NCI-H2196 (cell line): ENCODE data around the gene TPCN2.

Experiments used
- DNase-seq: peaks from one replicate; lab custom pipeline; 2025; ENCODE audit not compliant: unreplicated experiment; lab: John Stamatoyannopoulos, UW

The TPCN2 gene

GRCh38 chr11:69160296-69161116 lies 111.8 kb downstream of the TPCN2 start:
- DNase-seq, result no peak

GRCh38 chr11:69161117-69161407 lies 112.3 kb downstream of the TPCN2 start:
- no peak for DNase-seq

DNA sequence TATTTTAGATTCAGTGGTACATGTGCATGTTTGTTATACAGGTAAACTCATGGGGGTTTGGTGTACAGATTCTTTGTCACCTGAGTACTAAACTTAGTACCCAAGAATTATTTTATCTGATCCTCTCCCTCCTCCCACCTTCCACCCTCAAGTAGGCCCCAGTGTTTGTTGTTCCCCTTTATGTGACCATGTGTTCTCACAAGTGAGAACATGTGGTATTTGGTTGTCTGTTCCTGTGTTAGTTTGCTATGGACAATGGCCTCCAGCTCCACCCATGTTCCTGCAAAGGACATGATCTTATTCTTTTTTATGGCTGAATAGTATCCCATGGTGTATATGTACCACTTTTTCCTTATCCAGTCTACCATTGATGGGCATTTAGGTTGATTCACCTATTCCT lies 113.8 kb downstream of the TPCN2 start:
- no peak for DNase-seq

DNA sequence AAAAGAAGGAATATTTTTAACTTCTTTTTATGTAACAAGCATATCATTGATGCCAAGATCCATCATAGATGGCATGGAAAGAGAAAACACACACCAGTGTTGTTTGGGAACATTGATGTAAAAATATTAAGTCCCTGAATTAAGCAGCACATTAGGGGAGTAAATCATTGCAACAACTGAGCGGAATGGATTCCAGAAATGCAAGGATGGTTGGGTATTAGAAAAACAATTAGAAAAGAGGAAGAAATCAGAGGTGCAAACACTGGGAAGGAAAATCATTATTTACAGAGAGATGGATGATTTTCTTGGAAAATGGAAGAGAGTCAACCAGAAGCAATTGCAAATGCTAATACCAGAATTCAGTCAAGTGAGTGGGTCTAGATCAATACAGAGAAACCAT lies 115.1 kb downstream of the TPCN2 start:
- no peak for DNase-seq

- DNase-seq, result no peak
Observed at GRCh38 chr11:69164824-69165223, 116.1 kb downstream of the TPCN2 start.

GRCh38 chr11:69165775-69166174 lies 117.0 kb downstream of the TPCN2 start:
- DNase-seq, result no peak

- peak; percentile 14 for DNase-seq
Observed at GRCh38 chr11:69166218-69167115, 117.7 kb downstream of the TPCN2 start.

GRCh38 chr11:69167130-69167915 lies 118.6 kb downstream of the TPCN2 start:
- DNase-seq, result no peak

DNA sequence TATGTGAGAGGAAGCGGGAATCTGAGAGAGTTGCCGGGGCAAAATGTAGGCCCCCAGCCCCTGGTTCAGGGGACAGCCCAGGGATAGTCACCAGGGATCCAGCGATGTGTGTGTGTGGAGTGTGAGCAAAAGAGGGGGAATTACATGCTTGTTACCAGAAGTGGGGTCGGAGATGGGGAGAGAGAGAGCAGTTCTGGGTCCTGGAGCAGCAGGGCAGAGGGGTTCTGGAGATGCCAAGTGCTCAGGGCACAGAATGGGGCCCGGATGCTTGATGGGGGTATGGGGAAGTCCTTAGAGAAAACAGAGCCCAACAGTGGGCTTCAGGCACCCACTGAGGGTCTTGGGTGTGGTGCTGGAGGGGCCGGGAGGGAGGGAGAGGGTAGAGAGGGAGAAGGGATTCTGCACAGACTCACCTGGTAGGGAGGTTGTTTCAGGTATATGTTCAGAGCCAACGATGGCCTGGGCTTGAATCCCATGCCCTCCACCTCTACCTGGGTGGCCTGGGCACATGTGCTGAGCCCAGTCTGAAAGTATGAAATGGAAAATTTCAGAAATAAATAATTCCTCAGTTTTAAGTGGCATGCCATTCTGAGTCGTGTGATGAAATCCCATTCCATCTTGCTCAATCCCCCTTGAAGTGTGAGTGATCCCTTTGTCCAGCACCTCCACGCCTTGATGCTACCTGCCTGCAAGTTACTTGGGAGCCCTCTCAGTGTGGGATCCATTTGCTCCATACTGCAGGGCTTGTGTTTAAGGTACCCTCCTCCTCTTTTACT lies 119.4 kb downstream of the TPCN2 start:
- DNase-seq, result no peak

DNA sequence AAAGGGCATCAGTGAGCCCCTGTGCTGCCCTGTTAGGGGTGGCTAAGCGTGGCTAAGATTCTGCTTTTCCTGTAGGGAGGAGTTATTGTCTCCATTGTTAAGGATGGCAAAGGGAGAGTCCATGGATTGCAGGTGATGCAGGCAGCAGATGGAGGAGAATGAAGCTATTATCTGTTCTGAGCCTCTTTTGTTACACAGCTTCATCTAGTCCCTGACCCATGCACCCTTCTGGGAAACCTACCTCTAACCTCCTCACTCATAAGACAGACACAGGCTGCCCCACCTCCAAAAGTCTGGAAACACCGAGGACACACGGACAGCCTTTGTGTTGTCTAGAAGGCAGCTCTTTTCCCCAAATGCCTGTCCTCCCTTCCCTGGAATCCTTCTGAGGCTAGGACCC lies 120.7 kb downstream of the TPCN2 start:
- DNase-seq, result no peak

- no peak for DNase-seq
Observed at GRCh38 chr11:69170704-69171103, 122.0 kb downstream of the TPCN2 start.

DNA sequence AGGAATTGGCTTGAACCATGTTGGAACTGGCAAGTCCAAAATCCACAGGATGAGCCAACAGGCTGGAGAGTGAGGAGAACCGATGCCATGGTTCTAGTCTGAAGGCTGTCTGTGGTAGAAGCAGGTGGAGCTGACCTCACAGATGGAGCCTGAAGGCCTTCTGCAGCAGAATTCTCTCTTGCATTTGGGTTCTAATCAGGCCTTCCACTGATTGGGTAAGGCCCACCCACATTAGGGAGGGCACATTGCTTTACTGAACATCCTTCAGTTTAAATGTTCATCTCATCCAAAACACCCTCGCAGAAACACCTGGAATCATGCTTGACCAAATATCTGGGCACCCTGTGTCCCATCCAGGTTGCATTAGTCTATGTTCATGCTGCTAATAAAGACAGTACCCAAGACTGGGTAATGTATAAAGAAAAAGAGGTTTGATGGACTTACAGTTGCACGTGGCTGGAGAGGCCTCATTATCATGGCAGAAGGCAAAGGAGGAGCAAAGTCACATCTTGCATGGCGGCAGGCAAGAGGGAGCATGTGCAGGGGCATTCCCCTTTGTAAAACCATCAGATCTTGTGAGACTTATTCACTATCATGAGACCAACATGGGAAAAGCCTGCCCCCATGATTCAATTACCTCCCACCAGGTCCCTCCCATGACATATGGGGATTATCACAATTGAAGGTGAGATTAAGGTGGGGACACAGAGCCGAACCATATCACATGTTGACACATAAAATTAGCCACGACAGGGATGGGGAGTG lies 122.9 kb downstream of the TPCN2 start:
- DNase-seq, result no peak

DNA sequence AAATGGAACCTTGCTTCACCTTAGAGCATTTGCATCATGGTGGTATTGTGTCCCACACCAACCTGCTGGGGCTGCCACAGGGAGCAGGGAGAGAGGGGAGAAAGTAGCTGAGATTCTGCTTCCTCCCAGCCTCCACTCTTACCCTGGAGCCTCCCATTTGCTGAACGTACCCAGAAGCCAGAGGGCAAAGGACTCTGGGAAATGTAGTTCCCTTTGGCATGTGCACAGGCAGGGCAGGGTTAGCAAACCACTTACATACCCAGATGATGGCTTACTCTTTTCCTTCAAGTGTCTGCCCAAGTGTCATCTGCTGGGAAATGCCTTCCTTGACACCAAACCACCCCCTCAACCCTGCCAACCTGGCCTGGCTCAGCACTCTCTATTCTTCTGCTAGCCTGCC lies 123.9 kb downstream of the TPCN2 start:
- DNase-seq, result no peak

- DNase-seq, result no peak
Observed at GRCh38 chr11:69173331-69173730, 124.6 kb downstream of the TPCN2 start.

GRCh38 chr11:69173925-69174581 lies 125.3 kb downstream of the TPCN2 start:
- no peak for DNase-seq

DNA sequence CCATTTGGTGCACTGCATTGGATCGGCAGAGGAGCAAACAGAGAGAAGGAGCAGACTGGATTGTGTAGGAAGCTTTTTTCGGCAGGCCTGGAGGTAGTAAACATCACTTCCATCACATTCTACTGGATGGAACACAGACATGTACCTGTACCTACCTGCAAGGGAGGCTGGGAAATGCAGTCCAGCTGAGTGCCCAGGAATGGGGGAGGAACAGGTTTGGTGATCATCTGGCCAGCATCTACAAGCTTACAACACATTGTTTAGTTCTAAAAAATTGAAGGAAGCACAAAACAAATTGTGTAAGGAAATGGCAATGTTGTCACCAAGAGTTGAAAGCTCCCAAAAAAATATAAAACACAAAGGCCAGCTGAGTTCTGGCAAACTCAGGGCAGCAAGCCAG lies 126.1 kb downstream of the TPCN2 start:
- no peak for DNase-seq

DNA sequence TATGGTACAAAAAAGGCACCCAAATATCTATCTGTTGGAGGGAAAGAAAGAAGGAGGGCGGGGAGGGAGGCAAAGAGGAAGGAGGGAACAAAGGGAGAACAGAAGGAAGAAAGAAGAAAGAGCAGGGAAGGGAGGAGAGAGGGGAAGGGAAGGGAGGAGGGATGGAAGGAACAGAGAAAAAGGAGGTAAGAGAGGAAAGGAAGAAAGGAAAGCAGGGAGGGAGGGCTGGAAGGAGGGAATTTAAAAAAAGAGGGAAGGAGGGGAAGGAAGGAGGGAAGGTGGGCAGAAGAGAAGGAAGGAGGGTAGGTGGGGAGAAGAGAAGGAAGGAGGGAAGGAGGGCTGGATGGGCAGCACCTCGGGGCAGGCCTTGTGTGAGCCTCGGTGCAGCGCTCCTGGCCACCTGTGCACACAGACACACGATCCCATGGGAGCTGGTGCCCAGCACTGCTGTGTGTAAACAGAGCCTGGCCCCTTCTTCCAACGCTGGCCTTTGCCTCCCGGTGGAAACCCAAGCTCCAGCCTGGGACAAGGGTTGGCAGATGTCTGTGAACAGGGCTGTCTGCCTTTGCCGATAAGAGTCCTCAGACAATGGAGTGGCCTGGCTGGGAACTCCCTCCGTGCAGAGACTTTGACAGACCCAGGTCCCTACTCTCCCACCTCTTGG lies 130.2 kb downstream of the TPCN2 start:
- peak; percentile 77 for DNase-seq

- DNase-seq, result no peak
Observed at GRCh38 chr11:69180226-69180625, 131.5 kb downstream of the TPCN2 start.

- DNase-seq, result no peak
Observed at GRCh38 chr11:69180726-69181125, 132.0 kb downstream of the TPCN2 start.
